Hematopoietic multipotent progenitor cell treated with erythropoietin and hydrocortisone succinate and interleukin-3 and kit ligand, for 15 days (in vitro differentiated cells): Measurements from ENCODE around the gene RRAS2.
"Not testable (repeated sequence)": the region's sequence is repeated elsewhere in the genome, so short reads cannot be mapped to it uniquely, and the experiment has no call there.

Experiments
- DNase-seq: peaks from one replicate; pipeline ENCODE4 v3.0.0-alpha.2; 2015; ENCODE audit warnings: low spot score

The RRAS2 gene

DNA sequence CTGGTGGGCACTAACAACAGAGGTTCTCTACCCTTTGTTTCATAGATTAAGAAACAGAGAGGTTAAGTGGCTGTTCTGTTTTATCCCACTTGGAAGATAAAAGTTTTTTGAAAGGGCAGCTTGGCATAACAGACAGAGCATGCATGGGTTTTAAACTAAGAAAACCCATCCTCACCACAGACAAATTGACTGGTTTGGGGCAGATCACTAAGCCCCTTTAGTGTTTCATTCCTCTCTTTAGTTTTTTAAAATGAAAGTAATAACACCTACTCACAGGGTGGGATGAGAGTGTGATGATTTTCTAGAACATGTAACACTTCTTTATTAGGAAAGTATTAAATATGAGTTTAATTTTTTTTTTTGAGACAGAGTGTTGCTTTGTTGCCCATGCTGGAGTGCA lies 12.3 kb upstream of the RRAS2 start:
- no peak for DNase-seq

DNA sequence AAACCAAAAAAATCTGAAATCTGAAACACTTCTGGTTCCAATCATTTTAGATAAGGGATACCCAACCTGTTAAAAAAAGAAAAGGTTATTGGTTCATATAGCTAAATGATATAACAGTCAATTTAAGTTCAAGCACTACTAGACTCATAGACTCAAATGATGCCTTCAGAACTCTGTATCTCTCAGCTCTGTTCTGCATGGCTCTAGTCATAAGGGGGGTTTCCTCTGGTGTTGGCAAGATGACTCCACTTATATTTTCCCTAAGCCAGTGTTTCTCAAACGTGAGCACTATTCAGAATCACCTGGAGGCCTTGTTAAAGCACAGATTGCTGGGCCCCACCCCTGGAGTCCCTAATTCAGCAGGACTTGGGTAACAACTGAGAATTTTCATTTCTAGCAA lies 11.5 kb upstream of the RRAS2 start:
- DNase-seq: no peak

DNA sequence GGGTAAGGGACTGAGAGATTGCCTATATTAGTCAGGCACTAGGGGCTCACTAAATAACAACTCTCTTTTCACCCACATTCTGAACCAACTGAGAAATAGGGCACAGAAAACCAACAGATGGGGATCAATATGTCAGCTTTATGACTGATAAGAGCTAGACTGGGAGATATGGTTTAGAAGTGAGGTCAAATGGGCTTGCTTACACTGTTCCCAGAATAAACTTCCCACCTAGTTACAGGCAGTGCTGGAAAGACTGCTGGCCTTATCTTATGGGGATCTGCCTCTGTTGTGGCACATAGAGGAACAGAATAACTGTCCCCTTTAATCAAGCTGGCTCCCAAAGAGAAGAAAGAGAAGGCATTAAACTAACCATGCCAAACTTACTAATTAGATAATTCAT lies 10.6 kb upstream of the RRAS2 start:
- no peak for DNase-seq

GRCh38 chr11:14366936-14367335 lies 8.0 kb upstream of the RRAS2 start:
- no peak for DNase-seq

GRCh38 chr11:14364322-14364721 lies 5.3 kb upstream of the RRAS2 start:
- DNase-seq: no peak

- DNase-seq: no peak
These were observed 3.6 kb upstream of the RRAS2 start for GRCh38 chr11:14362611-14363010.

DNA sequence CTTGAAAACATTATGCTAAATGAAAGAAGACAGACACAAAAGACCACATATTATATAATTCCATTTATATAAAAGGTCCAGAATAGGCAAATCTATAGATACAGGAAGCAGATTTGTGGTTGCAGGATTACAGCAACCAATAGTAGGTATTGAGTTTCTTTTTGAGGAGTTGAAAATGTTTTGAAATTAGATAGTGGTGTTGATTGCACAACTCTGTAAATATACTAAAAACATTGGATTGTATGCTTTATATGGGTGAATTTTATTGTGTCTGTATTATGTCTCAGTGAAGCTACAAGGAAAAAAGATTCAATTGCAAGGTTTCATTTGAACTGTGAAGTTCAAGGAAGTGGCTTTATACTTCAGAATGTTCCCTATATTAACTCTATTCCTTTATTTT lies 3.0 kb upstream of the RRAS2 start:
- no peak for DNase-seq

GRCh38 chr11:14360976-14361375 lies 2.0 kb upstream of the RRAS2 start:
- DNase-seq: no peak

- no peak for DNase-seq
These were observed 583 bp upstream of the RRAS2 start for GRCh38 chr11:14359501-14360031.

- DNase-seq: no peak
These were observed 878 bp downstream of the RRAS2 start for GRCh38 chr11:14357881-14358728.

DNA sequence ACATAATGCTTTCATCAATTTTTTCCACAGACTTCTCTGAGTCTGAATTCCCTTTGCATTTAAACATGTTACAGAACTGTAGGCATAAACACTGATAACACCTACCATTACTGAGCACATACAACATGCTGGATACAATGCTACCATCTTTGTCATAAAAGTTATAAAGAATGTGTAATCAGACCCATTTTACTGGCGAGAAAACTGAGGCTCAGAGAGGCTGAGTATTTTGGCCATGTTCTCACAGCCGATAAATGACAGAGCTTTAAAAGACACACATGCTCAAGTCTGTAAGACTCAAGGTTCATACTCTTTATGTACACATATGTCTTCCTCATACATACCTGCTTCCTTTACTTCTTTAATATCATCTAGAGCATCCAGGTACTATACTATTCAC lies 2.6 kb downstream of the RRAS2 start:
- DNase-seq: no peak

DNA sequence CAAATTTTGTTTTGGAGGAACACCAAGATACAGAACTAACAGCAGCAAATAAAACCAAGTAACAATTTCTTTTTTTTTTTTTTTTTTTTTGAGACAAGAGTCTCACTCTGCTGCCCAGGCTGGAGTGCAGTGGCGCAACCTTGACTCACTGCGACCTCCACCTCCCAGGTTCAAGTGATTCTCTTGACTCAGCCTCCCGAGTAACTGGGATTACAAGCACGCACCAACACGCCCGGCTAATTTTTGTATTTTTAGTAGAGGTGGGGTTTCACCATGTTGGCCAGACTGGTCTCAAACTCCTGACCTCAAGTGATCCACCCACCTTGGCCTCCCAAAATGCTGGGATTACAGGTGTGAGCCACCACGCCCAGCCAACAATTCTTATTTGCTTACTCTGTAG lies 4.4 kb downstream of the RRAS2 start:
- DNase-seq: not testable (repeated sequence)

- no peak for DNase-seq
These were observed 8.2 kb downstream of the RRAS2 start for GRCh38 chr11:14350716-14351238.

DNA sequence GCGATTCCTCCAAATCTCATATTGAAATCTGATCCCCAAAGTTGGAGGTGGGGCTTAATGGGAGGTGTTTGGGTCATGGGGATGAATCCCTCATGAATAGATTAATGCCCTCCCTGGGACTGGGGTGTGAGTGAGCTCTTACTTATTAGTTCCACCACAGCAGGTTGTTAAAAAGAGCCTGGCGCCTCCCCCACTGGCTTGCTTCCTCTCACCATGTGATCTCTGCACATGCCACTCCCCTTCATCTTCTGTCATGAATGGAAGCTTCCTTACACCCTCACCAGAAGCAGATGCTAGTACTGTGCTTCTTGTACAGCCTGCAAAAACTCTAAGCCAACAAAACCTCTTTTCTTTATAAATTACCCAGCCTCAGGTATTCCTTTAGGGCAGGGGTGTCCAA lies 8.8 kb downstream of the RRAS2 start:
- no peak for DNase-seq

DNA sequence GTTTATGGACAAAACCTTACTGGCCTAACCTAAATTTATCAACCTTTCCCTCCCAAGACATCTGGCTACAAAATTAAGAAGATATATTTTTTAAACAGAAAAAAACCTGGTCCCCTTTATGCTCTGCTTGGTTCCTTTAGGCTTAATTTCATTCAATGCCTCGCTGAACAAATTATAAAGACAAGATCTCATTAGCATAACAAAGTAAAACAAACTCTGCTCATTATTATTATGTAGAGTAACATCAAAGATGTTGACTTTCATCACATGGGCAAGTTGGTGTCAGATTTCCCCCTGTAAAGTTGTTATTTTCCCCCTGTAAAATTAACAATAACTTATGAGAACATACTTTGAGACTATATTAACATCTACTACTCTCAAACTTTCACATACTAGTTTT lies 11.0 kb downstream of the RRAS2 start:
- no peak for DNase-seq

- DNase-seq: no peak
These were observed 11.5 kb downstream of the RRAS2 start for GRCh38 chr11:14347494-14347893.

- DNase-seq: no peak
These were observed 12.6 kb downstream of the RRAS2 start for GRCh38 chr11:14346303-14346955.

DNA sequence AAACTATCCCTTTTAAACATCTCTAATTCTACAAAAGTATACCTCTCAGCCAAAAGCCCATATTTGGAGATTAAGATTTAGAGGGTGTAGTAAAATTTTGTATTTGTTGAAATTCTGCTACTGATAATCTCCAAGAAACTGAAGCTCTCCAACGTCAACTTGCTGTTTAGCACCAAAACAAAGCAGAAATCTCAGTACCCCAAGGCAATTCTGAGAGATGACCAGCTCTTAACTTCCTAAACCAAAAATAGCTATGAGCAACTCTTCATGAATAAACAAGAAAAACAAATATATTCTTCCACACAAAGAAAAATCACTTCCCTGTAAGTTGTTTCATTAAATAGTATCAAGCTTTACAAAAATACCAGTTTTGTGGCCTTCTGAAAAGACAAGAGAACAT lies 13.3 kb downstream of the RRAS2 start:
- DNase-seq: no peak

DNA sequence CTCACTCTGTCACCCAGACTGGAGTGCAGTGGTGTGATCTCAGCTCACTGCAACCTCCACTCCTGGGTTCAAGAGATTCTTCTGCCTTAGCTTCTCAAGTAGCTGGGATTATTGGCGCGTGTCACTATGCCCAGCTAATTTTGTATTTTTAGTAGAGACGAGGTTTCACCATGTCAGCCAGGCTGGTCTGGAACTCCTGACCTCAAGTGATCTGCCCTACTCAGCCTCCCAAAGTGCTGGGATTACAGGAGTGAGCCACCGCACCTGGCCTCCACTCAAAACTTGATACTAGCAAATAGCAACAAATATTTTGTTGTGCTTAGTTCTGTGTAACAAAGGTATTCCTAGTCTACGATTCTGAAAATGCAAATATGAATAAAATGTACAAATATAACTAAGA lies 14.0 kb downstream of the RRAS2 start:
- DNase-seq: not testable (repeated sequence)

- no peak for DNase-seq
These were observed 16.1 kb downstream of the RRAS2 start for GRCh38 chr11:14342906-14343305.

DNA sequence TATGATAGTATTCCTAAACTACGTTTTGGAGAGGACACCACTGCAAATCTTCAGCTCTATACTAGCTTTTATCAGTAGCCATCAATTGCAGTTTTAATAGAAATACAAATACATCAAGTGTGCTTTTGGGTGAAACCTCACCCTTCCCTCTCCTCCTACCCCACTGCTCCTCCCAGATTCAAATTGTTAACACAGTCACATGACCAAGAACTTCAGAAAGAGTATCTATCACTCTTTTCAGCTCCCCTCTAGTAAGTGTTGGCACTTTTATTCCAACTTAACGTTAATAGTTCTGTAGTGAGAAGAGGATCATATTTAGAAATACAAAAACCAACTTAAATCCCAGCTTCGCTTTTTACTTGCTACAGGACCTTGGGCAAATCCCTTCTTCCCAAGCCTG lies 17.0 kb downstream of the RRAS2 start:
- no peak for DNase-seq

DNA sequence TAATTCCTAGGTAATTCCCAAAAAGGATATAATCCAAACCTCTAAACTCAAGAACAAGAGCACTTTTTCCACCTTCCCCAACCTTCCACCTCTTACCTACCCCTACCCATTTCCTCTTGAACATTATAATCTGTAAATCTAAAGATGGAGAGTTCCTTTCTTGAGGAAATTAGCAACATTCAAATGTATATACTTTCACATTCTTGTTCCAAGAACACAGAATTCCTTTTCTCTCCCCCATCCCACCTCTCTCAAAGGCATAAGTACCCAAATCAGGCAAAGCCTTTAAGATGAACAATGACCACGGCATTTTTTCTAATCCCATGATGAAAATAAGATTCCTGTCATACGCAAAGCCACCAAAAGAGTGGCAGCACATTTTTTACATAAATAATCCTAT lies 18.3 kb downstream of the RRAS2 start:
- DNase-seq: no peak

DNA sequence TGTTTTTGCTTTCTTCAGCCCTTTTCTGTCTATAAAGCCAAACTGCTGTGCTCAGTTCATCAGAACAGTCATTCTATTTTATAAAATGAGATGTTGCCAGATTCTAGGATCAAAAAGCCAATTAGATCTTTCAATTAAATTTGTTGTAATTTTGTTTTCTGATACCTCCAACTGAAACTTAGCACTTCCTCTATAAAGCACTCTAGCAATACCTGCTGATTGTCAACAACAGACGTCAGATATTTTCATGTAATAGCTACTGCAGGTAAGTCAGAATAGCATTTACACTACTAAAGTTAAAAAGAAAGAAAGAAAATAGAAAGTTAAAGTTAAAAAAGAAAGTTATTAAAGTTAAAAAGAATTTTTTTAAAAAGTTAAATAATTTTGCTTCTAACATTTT lies 19.6 kb downstream of the RRAS2 start:
- no peak for DNase-seq
